ENCODE measurements around the gene BLTP2.

BLTP2 gene

GRCh38 chr17:28599311-28600184 lies 45.4 kb downstream of the BLTP2 start:
- TF ChIP-seq REST (IDR thresholded peaks at IDR 0.05; ENCODE audit: insufficient read depth in 1 of 2, low read depth in 2 of 2, low read length in 2 of 2), result no peak; a peak in 1 of 4 replicates
- TF ChIP-seq SIN3A (IDR thresholded peaks at IDR 0.05; ENCODE audit: borderline replicate concordance, insufficient read depth, low read length), result peak; percentile 87; the same call in 1 of the 2 replicates

GRCh38 chr17:28598799-28599310 lies 46.1 kb downstream of the BLTP2 start, which contains the start of gene SPAG5:
Gene SPAG5 (minus strand): TSS chr17:28599025. CDS start chr17:28598946, 79 bp downstream.
- peak; percentile 58 for TF ChIP-seq FOXP2 (optimal IDR thresholded peaks at IDR 0.05; ENCODE audit: borderline replicate concordance, extremely low read depth, extremely low read length, insufficient read depth)
- peak; percentile 86; the same call in 1 of the 2 replicates for TF ChIP-seq POLR2AphosphoS5 (IDR thresholded peaks at IDR 0.05; ENCODE audit: low read depth, low read length)
- TF ChIP-seq TAF1 (IDR thresholded peaks at IDR 0.05; ENCODE audit: borderline replicate concordance, insufficient read depth, low read length), result peak; percentile 77; the same call in 1 of the 2 replicates
- no peak for TF ChIP-seq REST (IDR thresholded peaks at IDR 0.05; ENCODE audit: insufficient read depth in 1 of 2, low read depth in 2 of 2, low read length in 2 of 2)
- TF ChIP-seq SIN3A (IDR thresholded peaks at IDR 0.05; ENCODE audit: borderline replicate concordance, insufficient read depth, low read length), result 0 out of 2 replicates have a peak, but pooled peaks have one; percentile 29

GRCh38 chr17:28598389-28598788 lies 46.6 kb downstream of the BLTP2 start:
- TF ChIP-seq POLR2AphosphoS5 (IDR thresholded peaks at IDR 0.05; ENCODE audit: low read depth, low read length) (no peak; the same call in 1 of the 2 replicates), FOXP2 (optimal IDR thresholded peaks at IDR 0.05; ENCODE audit: borderline replicate concordance, extremely low read depth, extremely low read length, insufficient read depth) (no peak), TAF1 (IDR thresholded peaks at IDR 0.05; ENCODE audit: borderline replicate concordance, insufficient read depth, low read length) (no peak), REST (IDR thresholded peaks at IDR 0.05; ENCODE audit: insufficient read depth in 1 of 2, low read depth in 2 of 2, low read length in 2 of 2) (no peak), SIN3A (IDR thresholded peaks at IDR 0.05; ENCODE audit: borderline replicate concordance, insufficient read depth, low read length) (no peak)

DNA sequence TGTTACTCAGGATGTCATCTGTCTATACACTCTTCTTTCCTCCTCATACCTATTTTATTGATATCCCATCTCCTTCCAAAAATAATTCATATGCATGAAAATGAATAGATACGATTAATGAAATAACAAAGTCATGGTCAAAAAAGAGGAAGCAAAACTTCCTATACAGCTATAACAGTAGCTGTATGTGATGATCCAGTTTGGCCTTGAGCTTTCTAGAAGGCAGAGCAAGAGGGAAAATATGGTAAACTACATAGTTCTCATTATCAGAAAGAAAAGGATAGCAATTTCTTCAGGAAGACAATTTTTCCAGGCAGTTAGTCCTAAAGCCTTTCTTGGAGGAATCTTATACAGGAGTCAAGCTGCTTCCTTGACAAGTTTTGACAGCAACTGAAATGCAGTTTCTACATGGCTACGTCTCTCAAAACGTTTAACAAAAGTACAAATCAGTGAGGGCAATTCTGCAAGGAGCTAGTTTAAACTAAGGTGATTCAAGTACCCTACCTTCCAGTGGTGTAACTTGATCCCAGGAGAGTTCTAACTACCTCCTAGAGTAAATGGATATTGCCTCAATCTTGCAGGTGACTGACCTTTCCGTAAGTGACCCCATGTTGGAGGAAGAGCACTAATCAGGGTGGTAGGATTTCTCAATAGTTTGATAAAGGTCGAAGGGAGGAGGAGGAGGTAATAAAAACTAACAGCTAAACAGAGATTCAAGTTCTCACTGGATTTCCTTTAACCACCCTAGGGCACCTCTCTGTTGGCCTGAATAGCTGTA lies 47.2 kb downstream of the BLTP2 start:
- TF ChIP-seq REST (IDR thresholded peaks at IDR 0.05; ENCODE audit: insufficient read depth in 1 of 2, low read depth in 2 of 2, low read length in 2 of 2), result no peak
- TF ChIP-seq TAF1 (IDR thresholded peaks at IDR 0.05; ENCODE audit: borderline replicate concordance, insufficient read depth, low read length), result no peak
- no peak for TF ChIP-seq FOXP2 (optimal IDR thresholded peaks at IDR 0.05; ENCODE audit: borderline replicate concordance, extremely low read depth, extremely low read length, insufficient read depth)
- TF ChIP-seq SIN3A (IDR thresholded peaks at IDR 0.05; ENCODE audit: borderline replicate concordance, insufficient read depth, low read length), result no peak
- TF ChIP-seq POLR2AphosphoS5 (IDR thresholded peaks at IDR 0.05; ENCODE audit: low read depth, low read length), result no peak
